GM12872 (cell line): ENCODE measurements around the gene WDR64.
A peak's percentile ranks its signal among the peaks of the same experiment; 100 is the strongest.

Experiments used
- TF ChIP-seq, protein P1 (sequence below): IDR thresholded peaks from 3 replicates; pipeline ENCODE4 v1.5.1; 2011; ENCODE audit warnings: low read depth, mild to moderate bottlenecking, low read length, moderate library complexity; ENCODE audit not compliant: insufficient read depth

The WDR64 gene

DNA sequence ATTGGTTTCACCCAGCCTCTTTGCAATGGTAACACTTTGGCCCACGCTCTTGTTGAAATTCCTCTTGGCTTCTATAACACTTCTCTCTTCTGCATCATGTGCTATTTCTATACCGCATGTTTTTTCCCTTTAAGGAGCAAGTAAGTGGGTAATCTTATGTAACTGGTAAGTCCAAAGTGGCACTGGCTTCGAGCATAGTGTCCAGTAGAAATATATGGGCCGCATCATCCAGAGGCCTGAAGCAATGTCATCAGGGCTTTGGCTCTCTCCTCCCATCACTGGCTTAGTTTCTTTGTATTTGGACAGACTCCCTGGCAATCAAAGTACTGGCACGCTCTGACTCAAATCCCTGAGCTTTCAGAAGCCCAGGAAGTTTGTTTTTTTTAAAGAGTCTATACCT is 29.4 kb upstream of the WDR64 start:
- TF ChIP-seq, protein P1, sequence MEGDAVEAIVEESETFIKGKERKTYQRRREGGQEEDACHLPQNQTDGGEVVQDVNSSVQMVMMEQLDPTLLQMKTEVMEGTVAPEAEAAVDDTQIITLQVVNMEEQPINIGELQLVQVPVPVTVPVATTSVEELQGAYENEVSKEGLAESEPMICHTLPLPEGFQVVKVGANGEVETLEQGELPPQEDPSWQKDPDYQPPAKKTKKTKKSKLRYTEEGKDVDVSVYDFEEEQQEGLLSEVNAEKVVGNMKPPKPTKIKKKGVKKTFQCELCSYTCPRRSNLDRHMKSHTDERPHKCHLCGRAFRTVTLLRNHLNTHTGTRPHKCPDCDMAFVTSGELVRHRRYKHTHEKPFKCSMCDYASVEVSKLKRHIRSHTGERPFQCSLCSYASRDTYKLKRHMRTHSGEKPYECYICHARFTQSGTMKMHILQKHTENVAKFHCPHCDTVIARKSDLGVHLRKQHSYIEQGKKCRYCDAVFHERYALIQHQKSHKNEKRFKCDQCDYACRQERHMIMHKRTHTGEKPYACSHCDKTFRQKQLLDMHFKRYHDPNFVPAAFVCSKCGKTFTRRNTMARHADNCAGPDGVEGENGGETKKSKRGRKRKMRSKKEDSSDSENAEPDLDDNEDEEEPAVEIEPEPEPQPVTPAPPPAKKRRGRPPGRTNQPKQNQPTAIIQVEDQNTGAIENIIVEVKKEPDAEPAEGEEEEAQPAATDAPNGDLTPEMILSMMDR: no peak

DNA sequence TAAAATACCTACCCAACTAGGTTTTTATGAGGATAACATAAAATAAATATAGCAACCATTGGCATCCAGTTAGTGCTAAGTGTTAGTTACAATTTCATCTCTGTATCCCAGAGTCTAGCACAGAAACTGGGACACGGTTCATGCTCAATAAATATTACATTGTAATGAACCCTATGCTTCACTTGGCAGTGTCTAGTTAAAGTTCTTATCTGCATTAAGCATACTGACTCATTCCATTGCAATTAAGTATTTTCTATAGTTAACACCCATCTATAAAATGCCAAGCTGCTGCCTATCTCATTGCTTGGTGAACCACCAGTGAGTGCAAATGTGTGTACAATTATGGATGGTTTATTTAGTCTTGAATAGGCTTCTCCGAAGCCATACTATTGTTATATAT is 27.1 kb upstream of the WDR64 start:
- TF ChIP-seq, protein P1: no peak

DNA sequence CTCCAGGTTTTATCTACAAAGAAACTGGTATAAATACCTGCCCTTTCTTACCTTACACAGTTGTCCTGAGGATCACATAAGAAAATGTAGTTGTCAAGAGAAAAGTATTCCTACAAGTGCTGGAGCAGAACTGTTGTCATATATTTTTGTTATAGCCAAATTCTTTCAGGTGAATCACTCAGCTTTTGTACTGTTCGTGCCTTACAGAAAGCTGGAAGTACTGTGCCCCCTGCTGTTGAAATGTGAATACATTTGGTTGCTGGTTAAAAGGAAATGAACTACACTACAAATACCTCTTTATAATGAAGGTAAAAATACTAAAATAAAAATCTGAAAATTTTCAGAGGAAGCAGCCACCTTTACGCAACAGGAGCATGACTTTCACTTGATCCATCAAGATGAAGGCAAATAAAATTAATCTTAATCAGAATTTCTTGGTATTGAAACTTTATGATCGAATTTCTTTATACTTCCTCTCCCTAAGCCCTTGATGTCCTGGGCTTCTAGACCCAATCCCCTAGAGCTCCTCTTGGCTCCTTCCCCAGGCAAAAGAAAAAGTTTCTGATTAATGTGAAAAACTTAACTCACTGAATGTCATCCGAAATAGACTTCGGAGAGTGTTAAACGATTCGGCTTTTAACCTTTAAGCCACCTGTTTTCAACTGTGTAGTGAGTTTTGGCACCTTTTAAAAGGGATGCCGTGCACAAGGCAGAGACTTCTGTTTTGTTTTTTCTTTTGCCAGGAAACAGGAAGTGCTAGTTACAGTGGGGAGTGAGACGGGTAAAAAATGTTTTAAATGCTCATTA is 24.4 kb upstream of the WDR64 start:
- TF ChIP-seq, protein P1: peak; percentile 55; the same call in 2 of the 3 replicates

DNA sequence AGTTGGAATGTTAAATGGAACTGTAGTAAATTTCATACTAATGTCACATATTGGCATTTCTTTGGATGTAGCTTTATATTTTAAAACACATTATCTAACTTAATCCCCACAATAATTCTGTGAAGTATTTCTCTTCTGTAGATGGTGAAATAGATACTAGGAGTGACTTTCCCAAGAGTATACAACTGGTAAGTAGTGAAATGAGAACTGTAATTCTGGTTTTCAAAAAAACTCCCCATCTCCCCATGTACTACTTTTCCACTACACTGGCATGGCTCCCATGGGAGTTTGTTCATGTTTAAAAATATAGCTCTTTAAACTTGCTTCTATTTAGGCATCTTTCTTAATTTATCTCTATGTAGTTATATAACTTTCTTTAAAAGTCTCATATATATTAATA is 22.1 kb upstream of the WDR64 start:
- TF ChIP-seq, protein P1: no peak

DNA sequence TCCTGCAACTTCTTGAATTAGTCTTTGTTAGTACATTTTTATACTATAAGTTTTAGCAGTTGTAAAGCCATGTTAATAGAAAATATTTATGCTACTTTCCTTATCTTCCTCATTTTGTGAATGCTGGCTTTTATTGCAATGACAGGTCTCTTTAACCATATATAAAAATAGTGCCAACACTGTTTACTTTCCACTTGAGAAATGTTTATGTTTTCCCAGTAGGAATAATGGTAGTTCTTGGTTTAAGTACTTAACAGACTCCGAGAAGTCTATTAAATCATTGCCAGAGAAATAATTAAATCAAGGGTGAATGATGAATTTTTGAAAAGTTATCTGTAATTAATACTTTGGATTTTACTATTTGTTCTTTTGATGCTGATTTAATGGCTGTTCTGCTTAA is 21.6 kb upstream of the WDR64 start:
- TF ChIP-seq, protein P1: no peak

DNA sequence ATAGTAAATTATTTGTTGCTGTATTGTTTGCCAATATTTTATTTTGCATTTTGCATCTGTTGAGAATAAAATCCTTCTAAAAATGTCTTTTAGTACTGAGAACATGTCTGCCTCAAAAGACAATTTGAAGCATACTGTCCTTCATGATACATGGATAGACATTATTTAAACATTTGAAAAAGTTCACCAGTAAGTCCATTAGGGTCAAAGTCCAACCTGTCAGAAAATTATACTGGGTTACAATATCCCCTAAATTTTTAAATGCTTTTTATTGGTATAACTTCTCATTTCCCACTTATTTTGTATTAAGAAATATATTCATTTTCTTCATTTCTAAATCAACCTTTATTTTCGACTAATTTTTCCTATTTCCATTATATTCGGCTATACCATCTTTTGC is 21.2 kb upstream of the WDR64 start:
- TF ChIP-seq, protein P1: no peak

DNA sequence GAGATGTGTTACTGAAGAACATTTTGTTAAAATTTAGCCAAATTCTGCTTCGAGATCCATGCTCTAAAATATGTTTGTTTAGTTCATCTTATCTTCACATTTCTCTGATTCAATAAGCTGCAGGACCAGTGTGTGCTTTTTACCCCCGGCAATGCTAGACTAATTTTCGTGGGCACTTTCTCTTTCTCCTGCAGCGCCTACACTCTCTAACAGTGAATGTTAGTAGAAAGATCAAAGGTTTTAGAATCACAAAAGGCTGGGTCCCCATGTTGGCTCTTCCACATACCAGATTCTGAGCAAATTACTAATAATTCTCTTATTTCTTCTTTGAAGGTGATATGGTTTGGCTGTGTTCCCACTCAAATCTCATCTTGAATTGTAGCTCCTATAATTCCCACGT is 20.4 kb upstream of the WDR64 start:
- TF ChIP-seq, protein P1: no peak
